ENCODE data around the gene ARHGEF19.

The ARHGEF19 gene

DNA sequence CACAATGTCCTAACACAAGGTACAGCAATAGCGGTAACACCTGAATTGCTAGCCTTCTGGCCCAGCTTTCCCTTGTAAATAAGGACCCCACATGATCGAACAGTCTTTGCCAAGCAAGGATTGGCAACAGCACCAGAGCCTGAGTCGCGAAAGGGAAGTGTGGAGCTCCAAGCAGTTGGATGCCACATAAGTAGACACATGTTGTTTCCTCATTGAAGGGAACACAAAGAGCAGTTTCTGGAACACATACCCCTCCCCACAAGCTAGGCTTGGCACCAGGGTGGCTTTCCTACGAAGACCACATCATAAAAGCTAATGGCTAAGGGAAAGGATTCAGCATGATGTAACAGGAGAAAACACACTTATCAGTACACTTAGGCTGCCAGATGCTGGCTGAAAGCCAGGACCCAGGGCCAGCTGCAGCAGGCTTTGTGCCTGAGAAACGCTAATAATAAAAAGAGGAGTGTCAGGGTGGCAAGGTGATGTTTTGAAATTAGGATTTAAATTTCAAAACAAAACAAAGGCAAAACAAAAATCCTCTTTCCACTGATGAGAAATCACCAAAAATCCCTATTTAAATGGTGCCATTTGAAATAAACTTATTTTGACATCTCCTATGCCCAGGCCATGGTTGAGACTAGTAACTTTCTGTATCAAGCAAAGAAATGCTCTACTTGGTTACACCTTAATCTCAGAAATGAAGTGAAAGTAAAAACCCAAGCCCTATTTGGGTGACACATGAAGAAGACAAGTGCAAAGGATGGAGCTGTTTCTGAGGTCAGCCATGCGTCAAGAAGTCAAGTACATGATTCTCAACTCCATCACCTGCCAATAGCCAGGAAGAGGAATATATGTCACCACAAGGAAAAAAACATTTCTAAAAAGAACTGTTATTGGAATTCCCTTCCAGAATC, 36.4 kb upstream of the ARHGEF19 start (continued):
- TF ChIP-seq, protein P1, sequence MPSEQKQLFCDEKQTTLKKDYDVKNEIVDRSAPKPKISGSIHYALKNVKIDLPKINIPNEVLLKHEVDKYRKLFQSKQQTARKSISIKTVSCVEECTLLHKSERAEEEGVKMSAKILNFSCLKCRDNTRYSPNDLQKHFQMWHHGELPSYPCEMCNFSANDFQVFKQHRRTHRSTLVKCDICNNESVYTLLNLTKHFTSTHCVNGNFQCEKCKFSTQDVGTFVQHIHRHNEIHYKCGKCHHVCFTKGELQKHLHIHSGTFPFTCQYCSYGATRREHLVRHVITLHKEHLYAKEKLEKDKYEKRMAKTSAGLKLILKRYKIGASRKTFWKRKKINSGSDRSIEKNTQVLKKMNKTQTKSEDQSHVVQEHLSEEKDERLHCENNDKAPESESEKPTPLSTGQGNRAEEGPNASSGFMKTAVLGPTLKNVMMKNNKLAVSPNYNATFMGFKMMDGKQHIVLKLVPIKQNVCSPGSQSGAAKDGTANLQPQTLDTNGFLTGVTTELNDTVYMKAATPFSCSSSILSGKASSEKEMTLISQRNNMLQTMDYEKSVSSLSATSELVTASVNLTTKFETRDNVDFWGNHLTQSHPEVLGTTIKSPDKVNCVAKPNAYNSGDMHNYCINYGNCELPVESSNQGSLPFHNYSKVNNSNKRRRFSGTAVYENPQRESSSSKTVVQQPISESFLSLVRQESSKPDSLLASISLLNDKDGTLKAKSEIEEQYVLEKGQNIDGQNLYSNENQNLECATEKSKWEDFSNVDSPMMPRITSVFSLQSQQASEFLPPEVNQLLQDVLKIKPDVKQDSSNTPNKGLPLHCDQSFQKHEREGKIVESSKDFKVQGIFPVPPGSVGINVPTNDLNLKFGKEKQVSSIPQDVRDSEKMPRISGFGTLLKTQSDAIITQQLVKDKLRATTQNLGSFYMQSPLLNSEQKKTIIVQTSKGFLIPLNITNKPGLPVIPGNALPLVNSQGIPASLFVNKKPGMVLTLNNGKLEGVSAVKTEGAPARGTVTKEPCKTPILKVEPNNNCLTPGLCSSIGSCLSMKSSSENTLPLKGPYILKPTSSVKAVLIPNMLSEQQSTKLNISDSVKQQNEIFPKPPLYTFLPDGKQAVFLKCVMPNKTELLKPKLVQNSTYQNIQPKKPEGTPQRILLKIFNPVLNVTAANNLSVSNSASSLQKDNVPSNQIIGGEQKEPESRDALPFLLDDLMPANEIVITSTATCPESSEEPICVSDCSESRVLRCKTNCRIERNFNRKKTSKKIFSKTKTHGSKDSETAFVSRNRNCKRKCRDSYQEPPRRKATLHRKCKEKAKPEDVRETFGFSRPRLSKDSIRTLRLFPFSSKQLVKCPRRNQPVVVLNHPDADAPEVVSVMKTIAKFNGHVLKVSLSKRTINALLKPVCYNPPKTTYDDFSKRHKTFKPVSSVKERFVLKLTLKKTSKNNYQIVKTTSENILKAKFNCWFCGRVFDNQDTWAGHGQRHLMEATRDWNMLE (tag by site-specific recombination; conservative IDR thresholded peaks at IDR 0.05; ENCODE audit: low read depth) = no peak
- no peak for TF ChIP-seq ZFHX2 (tag by site-specific recombination; conservative IDR thresholded peaks at IDR 0.05)
- no peak for TF ChIP-seq ZNF747 (tag by site-specific recombination; IDR thresholded peaks at IDR 0.05)
- TF ChIP-seq GLIS2 (tag by site-specific recombination; IDR thresholded peaks at IDR 0.05) = peak; percentile 40
- TF ChIP-seq ZNF473 (tag by site-specific recombination; IDR thresholded peaks at IDR 0.05) = no peak
- TF ChIP-seq ZNF624 (tag by site-specific recombination; IDR thresholded peaks at IDR 0.05) = no peak
- TF ChIP-seq EGR2 (tag by site-specific recombination; IDR thresholded peaks at IDR 0.05; ENCODE audit: low read depth) = no peak
- TF ChIP-seq ZNF354C (tag by site-specific recombination; IDR thresholded peaks at IDR 0.05; ENCODE audit: borderline replicate concordance, low read depth) = no peak
- no peak for TF ChIP-seq ZNF792 (tag by site-specific recombination; IDR thresholded peaks at IDR 0.05)
- TF ChIP-seq ZNF501 (tag by site-specific recombination; IDR thresholded peaks at IDR 0.05) = 0 out of 2 replicates have a peak, but pooled peaks have one; percentile 20
- no peak for TF ChIP-seq KLF8 (tag by site-specific recombination; IDR thresholded peaks at IDR 0.05)
- TF ChIP-seq ZNF341 (tag by site-specific recombination; IDR thresholded peaks at IDR 0.05; ENCODE audit: low read depth) = peak; percentile 73
- TF ChIP-seq, protein P2, sequence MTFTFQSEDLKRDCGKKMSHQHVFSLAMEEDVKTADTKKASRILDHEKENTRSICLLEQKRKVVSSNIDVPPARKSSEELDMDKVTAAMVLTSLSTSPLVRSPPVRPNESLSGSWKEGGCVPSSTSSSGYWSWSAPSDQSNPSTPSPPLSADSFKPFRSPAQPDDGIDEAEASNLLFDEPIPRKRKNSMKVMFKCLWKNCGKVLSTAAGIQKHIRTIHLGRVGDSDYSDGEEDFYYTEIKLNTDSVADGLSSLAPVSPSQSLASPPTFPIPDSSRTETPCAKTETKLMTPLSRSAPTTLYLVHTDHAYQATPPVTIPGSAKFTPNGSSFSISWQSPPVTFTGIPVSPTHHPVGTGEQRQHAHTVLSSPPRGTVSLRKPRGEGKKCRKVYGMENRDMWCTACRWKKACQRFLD (tag by site-specific recombination; IDR thresholded peaks at IDR 0.05) = no peak
- TF ChIP-seq, protein P3, sequence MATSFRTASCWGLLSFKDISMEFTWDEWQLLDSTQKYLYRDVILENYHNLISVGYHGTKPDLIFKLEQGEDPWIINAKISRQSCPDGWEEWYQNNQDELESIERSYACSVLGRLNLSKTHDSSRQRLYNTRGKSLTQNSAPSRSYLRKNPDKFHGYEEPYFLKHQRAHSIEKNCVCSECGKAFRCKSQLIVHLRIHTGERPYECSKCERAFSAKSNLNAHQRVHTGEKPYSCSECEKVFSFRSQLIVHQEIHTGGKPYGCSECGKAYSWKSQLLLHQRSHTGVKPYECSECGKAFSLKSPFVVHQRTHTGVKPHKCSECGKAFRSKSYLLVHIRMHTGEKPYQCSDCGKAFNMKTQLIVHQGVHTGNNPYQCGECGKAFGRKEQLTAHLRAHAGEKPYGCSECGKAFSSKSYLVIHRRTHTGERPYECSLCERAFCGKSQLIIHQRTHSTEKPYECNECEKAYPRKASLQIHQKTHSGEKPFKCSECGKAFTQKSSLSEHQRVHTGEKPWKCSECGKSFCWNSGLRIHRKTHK (tag by site-specific recombination; IDR thresholded peaks at IDR 0.05) = no peak
- TF ChIP-seq ZNF221 (tag by site-specific recombination; IDR thresholded peaks at IDR 0.05; ENCODE audit: borderline replicate concordance) = no peak
- TF ChIP-seq ZNF311 (tag by site-specific recombination; IDR thresholded peaks at IDR 0.05; ENCODE audit: borderline replicate concordance) = no peak
- peak; percentile 68 for TF ChIP-seq ZXDB (tag by site-specific recombination; IDR thresholded peaks at IDR 0.05)
- TF ChIP-seq, protein P4, sequence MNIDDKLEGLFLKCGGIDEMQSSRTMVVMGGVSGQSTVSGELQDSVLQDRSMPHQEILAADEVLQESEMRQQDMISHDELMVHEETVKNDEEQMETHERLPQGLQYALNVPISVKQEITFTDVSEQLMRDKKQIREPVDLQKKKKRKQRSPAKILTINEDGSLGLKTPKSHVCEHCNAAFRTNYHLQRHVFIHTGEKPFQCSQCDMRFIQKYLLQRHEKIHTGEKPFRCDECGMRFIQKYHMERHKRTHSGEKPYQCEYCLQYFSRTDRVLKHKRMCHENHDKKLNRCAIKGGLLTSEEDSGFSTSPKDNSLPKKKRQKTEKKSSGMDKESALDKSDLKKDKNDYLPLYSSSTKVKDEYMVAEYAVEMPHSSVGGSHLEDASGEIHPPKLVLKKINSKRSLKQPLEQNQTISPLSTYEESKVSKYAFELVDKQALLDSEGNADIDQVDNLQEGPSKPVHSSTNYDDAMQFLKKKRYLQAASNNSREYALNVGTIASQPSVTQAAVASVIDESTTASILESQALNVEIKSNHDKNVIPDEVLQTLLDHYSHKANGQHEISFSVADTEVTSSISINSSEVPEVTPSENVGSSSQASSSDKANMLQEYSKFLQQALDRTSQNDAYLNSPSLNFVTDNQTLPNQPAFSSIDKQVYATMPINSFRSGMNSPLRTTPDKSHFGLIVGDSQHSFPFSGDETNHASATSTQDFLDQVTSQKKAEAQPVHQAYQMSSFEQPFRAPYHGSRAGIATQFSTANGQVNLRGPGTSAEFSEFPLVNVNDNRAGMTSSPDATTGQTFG (tag by site-specific recombination; IDR thresholded peaks at IDR 0.05; ENCODE audit: borderline replicate concordance) = no peak
- no peak for TF ChIP-seq ZNF785 (tag by site-specific recombination; IDR thresholded peaks at IDR 0.05)
- no peak for TF ChIP-seq BCL11B (tag by site-specific recombination; IDR thresholded peaks at IDR 0.05; ENCODE audit: low read depth)
- no peak for TF ChIP-seq ZNF776 (tag by site-specific recombination; IDR thresholded peaks at IDR 0.05; ENCODE audit: borderline replicate concordance)
- no peak for TF ChIP-seq RBAK (tag by site-specific recombination; IDR thresholded peaks at IDR 0.05)
- no peak for TF ChIP-seq ZBTB1 (tag by site-specific recombination; IDR thresholded peaks at IDR 0.05)
- peak; percentile 67 for TF ChIP-seq ZIC2 (tag by site-specific recombination; IDR thresholded peaks at IDR 0.05)
- TF ChIP-seq ZNF391 (tag by site-specific recombination; IDR thresholded peaks at IDR 0.05; ENCODE audit: borderline replicate concordance, low read depth) = no peak
- no peak for TF ChIP-seq ZNF791 (tag by site-specific recombination; IDR thresholded peaks at IDR 0.05)
- TF ChIP-seq ZNF677 (tag by site-specific recombination; IDR thresholded peaks at IDR 0.05) = no peak
- no peak for TF ChIP-seq ZNF426 (tag by site-specific recombination; IDR thresholded peaks at IDR 0.05)

All from HEK293 (cell line).